WERI-Rb-1 (cell line): ENCODE data around the gene WDFY3.

Experiments
- DNase-seq: peaks from one replicate; pipeline ENCODE4 v3.0.0-alpha.2; 2020
- H3K27ac ChIP-seq: fragments of 250-450 bp; sonication (Bioruptor Pico); 2 replicates; pipeline ENCODE4 v1.5.1; 2020; ENCODE audit warnings: mild to moderate bottlenecking, moderate library complexity
- H3K27me3 ChIP-seq: fragments of 250-450 bp; sonication (Bioruptor Pico); 2 replicates; pipeline ENCODE4 v1.5.1; 2021; ENCODE audit warnings: mild to moderate bottlenecking, low read depth, moderate library complexity; ENCODE audit not compliant: insufficient read depth, severe bottlenecking
- H3K36me3 ChIP-seq: fragments of 250-450 bp; sonication (Bioruptor Pico); 2 replicates; pipeline ENCODE4 v1.5.1; 2020; ENCODE audit warnings: mild to moderate bottlenecking, moderate library complexity
- H3K4me3 ChIP-seq: 2 replicates; pipeline ENCODE4 v1.5.1; 2011; ENCODE audit warnings: low read depth, mild to moderate bottlenecking, control low read depth, low read length
- H3K9me3 ChIP-seq: fragments of 250-450 bp; sonication (Bioruptor Pico); 2 replicates; pipeline ENCODE4 v1.5.1; 2021; ENCODE audit warnings: mild to moderate bottlenecking, moderate library complexity; ENCODE audit not compliant: severe bottlenecking
- CTCF ChIP-seq: IDR thresholded peaks from 2 replicates; pipeline ENCODE4 v1.5.1; 2011; ENCODE audit warnings: low read depth, mild to moderate bottlenecking, control low read depth, inconsistent platforms, low read length

WDFY3 gene

DNA sequence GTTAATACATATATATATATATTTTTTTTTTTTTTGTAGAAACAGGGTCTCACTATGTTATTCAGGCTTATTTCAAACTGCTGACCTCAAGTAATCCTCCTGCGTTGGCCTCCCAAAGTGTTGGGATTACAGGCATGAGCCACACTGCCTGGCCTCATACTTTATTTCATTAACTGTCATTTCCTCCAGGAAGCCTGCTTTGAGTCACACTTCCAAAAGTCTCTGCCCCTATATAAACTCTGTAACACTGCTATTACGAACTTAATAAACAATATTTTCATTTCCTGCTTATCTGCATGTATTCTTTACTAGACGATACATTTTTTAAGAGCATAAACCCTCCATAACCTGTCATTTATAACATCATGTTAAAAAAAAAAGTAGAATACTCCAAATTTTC lies 167.2 kb downstream of the WDFY3 start:
- no peak for TF ChIP-seq CTCF
- H3K9me3 ChIP-seq = no peaks in the 10 kb centered on the region
- H3K36me3 ChIP-seq = peaks cover 31% of the 10 kb centered on the region
- no peak overlapping the region for H3K27ac ChIP-seq
- DNase-seq = no peak
- H3K27me3 ChIP-seq = no peaks in the 10 kb centered on the region
- H3K4me3 ChIP-seq = no peak overlapping the region

GRCh38 chr4:84796394-84796793 lies 170.1 kb downstream of the WDFY3 start:
- TF ChIP-seq CTCF = no peak
- no peaks in the 10 kb centered on the region for H3K27me3 ChIP-seq
- H3K27ac ChIP-seq = no peak overlapping the region
- no peak for DNase-seq
- no peak overlapping the region for H3K4me3 ChIP-seq
- peaks cover 30% of the 10 kb centered on the region for H3K36me3 ChIP-seq
- H3K9me3 ChIP-seq = no peaks in the 10 kb centered on the region

- TF ChIP-seq CTCF = no peak
- peaks cover 34% of the 10 kb centered on the region for H3K36me3 ChIP-seq
- no peaks in the 10 kb centered on the region for H3K27me3 ChIP-seq
- no peaks in the 10 kb centered on the region for H3K9me3 ChIP-seq
- DNase-seq = no peak
- no peak overlapping the region for H3K4me3 ChIP-seq
- H3K27ac ChIP-seq = no peak overlapping the region
Measured at GRCh38 chr4:84792366-84793301, 173.9 kb downstream of the WDFY3 start.

DNA sequence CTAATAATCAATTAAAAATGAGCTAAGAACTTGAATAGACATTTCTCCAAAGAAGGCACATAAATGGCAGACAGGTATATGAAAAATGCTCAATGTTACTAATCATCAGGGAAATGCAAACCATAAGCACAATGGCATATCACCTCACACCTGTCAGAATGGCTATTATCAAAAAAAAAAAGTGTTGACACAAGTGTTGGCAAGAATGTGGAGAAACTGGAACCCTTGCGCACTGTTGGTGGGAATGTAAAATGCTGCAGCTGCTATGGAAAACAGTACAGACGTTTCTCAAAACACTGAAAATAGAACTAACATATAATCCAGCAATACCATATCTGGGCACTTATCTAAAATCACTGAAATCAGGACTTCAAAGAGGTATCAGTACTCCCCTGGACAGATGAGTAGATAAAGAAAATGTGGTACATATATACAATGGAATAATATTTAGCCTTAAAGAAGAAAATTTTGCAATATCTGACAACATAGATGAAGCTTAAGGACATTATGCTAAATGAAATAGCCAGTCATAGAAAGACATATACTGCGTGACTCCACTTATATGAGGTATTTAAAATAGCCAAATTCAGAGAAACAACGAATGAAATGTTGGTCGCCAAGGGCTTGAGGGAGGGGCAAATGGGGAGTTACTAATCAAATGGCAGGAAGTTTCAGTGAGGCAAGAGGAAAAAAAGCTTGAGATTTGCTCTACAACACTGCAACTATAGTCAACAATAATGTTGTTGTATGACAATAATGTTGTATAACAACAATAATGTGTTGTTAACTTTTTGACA lies 175.5 kb downstream of the WDFY3 start:
- DNase-seq = no peak
- Histone ChIP-seq H3K36me3 (peaks cover 42% of the 10 kb centered on the region), H3K4me3 (no peak overlapping the region), H3K9me3 (no peaks in the 10 kb centered on the region), H3K27ac (no peak overlapping the region), H3K27me3 (no peaks in the 10 kb centered on the region)
- TF ChIP-seq CTCF = no peak

GRCh38 chr4:84786478-84786877 lies 180.0 kb downstream of the WDFY3 start:
- TF ChIP-seq CTCF = no peak
- Histone ChIP-seq H3K4me3 (no peak overlapping the region), H3K27me3 (no peaks in the 10 kb centered on the region), H3K9me3 (no peaks in the 10 kb centered on the region), H3K27ac (no peak overlapping the region), H3K36me3 (peaks cover 69% of the 10 kb centered on the region)
- no peak for DNase-seq
